GM21737 (cell line): Measurements from ENCODE around the gene ZNF341.

Source experiments
- ATAC-seq: cut with Tn5 transposase; IDR thresholded peaks from one replicate; pipeline ENCODE4 v1.9.1; 2021; ENCODE audit warnings: mild to moderate bottlenecking, moderate library complexity; ENCODE audit not compliant: unreplicated experiment

ZNF341 gene

GRCh38 chr20:33765592-33765991, 33.8 kb downstream of the ZNF341 start:
- no peak for ATAC-seq

- ATAC-seq: no peak
These were observed 34.9 kb downstream of the ZNF341 start for GRCh38 chr20:33766686-33767085.

- no peak for ATAC-seq
These were observed 36.0 kb downstream of the ZNF341 start for GRCh38 chr20:33767777-33768138.

GRCh38 chr20:33769043-33769442, 37.2 kb downstream of the ZNF341 start:
- ATAC-seq: no peak

- no peak for ATAC-seq
These were observed 38.2 kb downstream of the ZNF341 start for GRCh38 chr20:33770005-33770404.

- ATAC-seq: no peak
These were observed 40.1 kb downstream of the ZNF341 start for GRCh38 chr20:33771938-33772337.

GRCh38 chr20:33772439-33772838, 40.6 kb downstream of the ZNF341 start:
- no peak for ATAC-seq

- ATAC-seq: peak; percentile 45
These were observed 41.8 kb downstream of the ZNF341 start for GRCh38 chr20:33773412-33774089.

GRCh38 chr20:33777816-33778215, 46.0 kb downstream of the ZNF341 start:
- no peak for ATAC-seq

GRCh38 chr20:33781133-33781532, 49.3 kb downstream of the ZNF341 start:
- ATAC-seq: no peak

- no peak for ATAC-seq
These were observed 50.1 kb downstream of the ZNF341 start for GRCh38 chr20:33781945-33782344.

- no peak for ATAC-seq
These were observed 51.5 kb downstream of the ZNF341 start for GRCh38 chr20:33783256-33783655.

- ATAC-seq: no peak
These were observed 52.0 kb downstream of the ZNF341 start for GRCh38 chr20:33783818-33784217.

- ATAC-seq: no peak
These were observed 52.4 kb downstream of the ZNF341 start for GRCh38 chr20:33784225-33784624.

GRCh38 chr20:33785503-33785902, 53.7 kb downstream of the ZNF341 start:
- no peak for ATAC-seq

- ATAC-seq: no peak
These were observed 55.6 kb downstream of the ZNF341 start for GRCh38 chr20:33787253-33787891.

GRCh38 chr20:33788351-33789049, 56.7 kb downstream of the ZNF341 start:
- no peak for ATAC-seq

- no peak for ATAC-seq
These were observed 57.5 kb downstream of the ZNF341 start for GRCh38 chr20:33789109-33789857.

- no peak for ATAC-seq
These were observed 58.0 kb downstream of the ZNF341 start for GRCh38 chr20:33789858-33790182.

- ATAC-seq: no peak
These were observed 58.8 kb downstream of the ZNF341 start for GRCh38 chr20:33790566-33790965.

- no peak for ATAC-seq
These were observed 59.2 kb downstream of the ZNF341 start for GRCh38 chr20:33791021-33791420.

GRCh38 chr20:33791540-33791939, 59.7 kb downstream of the ZNF341 start:
- ATAC-seq: no peak
